GM21825 (cell line): ENCODE results near the gene DALRD3.

Experiments
- ATAC-seq: cut with Tn5 transposase; IDR thresholded peaks from one replicate; pipeline ENCODE4 v1.9.1; 2021; ENCODE audit warnings: mild to moderate bottlenecking, moderate library complexity; ENCODE audit not compliant: unreplicated experiment

Gene DALRD3, protein sequence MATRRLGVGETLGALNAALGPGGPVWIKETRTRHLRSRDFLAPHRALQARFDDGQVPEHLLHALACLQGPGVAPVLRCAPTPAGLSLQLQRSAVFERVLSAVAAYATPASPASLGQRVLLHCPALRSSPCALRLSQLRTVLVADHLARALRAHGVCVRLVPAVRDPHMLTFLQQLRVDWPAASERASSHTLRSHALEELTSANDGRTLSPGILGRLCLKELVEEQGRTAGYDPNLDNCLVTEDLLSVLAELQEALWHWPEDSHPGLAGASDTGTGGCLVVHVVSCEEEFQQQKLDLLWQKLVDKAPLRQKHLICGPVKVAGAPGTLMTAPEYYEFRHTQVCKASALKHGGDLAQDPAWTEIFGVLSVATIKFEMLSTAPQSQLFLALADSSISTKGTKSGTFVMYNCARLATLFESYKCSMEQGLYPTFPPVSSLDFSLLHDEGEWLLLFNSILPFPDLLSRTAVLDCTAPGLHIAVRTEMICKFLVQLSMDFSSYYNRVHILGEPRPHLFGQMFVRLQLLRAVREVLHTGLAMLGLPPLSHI

DNA sequence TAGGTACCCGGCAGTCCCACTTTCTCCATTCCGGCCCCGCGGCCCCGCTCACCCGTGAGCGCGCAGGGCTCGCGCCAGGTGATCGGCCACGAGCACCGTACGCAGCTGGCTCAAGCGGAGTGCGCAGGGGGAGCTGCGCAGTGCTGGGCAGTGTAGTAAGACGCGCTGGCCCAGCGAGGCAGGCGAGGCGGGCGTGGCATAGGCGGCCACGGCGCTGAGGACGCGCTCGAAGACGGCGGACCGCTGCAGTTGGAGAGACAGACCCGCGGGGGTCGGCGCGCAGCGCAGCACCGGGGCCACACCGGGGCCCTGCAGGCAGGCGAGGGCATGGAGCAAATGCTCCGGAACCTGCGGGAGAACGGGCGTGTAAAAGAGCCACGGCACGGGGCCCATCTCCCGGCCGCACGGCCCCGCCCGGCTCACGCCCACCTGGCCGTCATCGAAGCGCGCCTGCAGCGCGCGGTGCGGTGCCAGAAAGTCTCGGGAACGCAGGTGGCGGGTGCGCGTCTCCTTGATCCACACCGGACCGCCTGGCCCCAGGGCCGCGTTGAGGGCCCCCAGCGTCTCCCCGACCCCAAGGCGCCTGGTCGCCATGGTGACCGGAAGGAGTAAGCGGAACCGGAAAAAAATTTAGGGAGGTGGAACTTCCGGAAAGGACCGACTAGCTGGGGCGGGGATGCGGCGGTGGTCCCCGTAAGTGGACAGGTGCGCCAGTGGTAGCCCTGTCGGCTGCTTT, at the start of gene DALRD3:
Gene DALRD3 (minus strand): TSS at position 610 of the 736 bp plus-strand sequence. CDS start 16 bp downstream, at position 594.
- ATAC-seq = no peak

DNA sequence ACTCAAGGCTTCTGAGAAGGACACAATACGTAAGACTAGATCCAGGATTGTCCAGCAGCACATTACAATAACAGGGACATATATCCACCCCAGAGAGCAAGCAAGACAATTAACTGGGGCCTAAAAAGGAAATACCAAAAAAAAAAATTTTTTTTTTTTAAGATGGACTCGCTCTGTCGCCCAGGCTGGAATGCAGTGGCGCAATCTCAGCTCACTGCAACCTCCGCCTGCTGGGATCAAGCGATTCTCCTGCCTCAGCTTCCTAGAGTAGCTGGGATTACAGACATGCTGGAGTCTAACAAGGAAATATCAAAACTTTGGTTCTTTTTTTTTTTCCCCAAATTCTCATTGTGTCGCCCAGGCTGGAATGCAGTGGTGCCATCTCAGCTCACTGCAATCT, 39.6 kb upstream of the DALRD3 start:
- no peak for ATAC-seq

DNA sequence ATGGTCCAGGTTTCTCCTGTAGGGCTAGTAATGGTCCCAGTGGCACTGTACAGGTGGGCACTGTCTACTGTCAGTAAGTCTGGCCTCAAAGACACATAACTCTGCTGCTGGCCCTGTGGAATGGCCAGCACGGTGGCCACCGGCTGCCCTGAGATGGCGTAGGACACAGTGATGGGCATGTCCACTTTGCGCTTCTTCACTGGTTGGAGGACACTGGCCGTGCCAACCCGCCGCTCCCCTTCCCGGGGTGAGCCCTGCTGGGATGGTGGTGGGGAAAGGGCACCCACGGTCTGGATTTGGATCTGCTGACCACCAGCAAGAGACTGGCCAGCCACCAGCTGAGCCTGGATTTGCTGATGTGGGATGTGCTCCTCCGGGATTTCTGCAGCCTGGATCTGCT, 38.9 kb upstream of the DALRD3 start:
- ATAC-seq = no peak

DNA sequence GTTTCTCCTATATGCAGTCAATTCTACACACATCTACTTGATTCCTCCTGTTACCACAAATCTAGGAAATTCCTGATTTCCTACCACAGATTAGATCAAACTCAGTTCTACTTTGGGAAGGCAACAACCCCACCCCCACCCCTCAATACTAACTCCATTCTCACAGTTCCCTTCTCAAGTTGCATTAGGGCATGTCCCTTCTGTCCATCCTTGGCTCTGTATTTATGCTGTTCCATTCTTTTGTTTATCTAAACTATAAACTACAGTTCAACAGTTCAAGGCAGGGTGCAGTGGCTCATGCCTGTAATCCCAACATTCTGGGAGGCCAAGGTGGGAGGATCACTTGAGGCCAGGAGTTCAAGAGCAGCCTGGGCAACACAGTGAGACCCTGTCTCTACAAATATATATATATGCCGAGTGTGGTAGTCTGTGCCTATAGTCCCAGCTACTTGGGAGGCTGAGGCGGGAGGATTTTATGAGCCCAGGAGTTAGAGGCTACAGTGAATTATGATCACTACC, 36.0 kb upstream of the DALRD3 start:
- no peak for ATAC-seq

DNA sequence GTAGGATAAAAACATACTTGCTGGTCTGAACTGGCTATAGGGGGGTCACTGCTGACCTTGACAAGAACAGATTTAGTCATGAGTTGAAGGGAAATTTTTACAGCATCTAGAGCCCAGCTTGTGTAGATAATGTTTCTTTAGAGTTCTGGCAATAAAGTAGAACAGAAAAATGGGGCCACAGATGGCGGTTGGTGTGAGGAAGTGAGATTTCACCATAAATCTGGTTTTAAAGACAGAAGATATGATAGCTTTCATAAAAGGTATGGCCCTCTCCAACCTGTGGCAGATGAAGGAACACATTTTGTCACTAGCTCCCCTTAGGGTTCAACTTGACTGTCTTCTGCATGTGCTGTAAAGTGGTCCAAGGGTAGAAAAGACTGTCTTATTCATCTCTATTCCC, 35.2 kb upstream of the DALRD3 start:
- ATAC-seq = no peak

DNA sequence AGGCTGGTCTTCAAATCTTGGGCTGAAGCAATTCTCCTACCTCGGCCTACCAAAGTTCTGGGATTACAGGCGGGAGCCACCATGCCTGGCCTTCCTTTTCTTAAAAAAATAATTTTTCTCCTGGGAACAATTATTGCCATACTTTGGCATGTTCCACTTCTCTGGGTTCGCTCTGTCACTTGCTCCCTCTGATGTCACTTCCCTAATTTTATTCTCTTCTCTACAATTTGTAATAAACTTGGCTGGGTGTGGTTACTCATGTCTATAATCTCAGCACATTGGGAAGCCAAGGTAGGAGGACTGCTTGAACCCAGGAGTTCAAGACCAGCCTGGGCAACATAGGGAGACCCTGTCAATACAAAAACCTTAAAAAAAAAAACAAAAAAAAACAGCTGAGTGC, 16.9 kb upstream of the DALRD3 start:
- no peak for ATAC-seq

DNA sequence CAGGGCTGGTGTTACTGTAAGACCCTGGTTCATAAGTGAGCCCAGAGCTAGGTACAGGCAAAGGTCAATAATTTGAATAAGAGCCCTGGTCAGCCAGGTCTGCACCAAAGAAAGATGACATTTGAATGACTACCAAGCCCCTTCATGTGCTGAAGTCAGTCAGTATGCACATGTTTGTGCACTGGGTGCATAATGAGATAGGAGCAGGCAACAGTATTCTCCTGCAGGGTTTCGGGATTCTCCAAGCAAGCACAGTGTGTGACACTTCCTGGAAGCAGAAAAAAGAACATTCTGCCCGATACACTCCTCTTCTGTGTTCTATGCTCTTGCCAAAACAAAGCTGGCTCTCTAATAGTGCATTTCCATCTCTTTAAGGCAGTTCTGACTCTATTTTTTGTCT, 16.3 kb upstream of the DALRD3 start:
- ATAC-seq = no peak

DNA sequence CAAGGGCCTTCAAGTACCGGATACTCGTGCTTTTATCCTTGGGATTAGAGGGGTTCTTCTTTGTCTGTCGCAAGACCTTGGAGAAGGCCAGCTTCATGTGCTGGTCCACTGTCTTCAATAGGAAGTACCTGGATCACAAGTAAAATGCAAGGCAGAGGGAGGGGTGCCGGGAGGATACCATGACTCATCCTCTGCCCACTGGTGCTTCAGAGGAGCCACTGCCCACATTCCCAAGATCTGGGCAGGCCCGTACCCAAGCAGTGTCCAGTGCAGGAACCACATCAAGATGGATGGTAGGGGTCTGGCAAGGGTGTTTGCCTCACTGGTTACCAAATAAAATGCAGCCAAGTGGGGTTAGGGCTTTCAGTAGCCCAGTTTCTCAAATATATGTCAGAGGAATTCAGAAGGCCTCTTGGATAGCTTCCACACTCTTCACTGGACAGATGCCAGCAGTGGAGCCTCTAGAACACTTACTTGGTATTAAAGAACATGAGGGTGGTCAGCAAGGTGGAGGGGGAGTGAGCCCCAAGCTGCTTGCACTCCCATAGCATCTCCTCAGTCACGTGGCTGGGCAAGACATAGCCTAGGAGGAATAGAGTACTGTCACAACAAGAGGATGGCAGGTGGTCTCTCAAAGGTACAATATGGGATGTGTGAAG, 14.4 kb upstream of the DALRD3 start:
- ATAC-seq = no peak

DNA sequence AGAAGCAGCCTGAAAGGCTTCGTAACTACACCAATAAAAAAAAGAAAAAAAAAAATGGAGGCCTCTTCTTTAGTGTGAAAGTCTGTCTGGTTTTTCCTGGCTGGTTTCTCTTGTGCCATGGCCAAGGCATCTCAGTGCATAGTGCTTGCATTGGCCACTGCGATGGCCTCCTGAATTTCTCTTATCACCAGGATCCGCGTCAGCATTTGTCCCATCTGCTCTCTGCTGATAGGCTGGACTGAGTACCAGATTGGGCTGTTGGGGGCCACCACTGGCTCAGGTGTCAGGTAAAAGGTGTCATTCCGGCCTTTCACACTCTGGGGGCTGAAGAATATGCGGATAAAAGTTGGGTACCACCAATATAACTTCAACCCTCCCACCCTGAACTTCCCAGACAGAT, 11.9 kb upstream of the DALRD3 start:
- no peak for ATAC-seq

DNA sequence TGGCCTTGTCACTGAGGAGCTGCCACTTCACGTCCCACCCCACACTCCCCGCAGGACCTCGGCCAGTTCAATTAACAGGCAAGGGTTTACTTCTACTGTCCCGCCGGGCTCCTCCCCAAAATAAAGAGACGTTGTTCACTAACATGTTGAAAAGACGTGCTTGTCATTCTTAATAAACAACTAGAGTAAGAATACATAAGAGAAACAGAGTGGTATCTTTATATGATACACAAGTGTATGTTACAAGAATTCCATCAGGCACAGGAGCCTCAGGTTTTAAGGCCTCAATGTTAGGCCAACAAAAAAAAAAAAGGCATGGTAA, 11.1 kb upstream of the DALRD3 start:
- ATAC-seq = no peak

DNA sequence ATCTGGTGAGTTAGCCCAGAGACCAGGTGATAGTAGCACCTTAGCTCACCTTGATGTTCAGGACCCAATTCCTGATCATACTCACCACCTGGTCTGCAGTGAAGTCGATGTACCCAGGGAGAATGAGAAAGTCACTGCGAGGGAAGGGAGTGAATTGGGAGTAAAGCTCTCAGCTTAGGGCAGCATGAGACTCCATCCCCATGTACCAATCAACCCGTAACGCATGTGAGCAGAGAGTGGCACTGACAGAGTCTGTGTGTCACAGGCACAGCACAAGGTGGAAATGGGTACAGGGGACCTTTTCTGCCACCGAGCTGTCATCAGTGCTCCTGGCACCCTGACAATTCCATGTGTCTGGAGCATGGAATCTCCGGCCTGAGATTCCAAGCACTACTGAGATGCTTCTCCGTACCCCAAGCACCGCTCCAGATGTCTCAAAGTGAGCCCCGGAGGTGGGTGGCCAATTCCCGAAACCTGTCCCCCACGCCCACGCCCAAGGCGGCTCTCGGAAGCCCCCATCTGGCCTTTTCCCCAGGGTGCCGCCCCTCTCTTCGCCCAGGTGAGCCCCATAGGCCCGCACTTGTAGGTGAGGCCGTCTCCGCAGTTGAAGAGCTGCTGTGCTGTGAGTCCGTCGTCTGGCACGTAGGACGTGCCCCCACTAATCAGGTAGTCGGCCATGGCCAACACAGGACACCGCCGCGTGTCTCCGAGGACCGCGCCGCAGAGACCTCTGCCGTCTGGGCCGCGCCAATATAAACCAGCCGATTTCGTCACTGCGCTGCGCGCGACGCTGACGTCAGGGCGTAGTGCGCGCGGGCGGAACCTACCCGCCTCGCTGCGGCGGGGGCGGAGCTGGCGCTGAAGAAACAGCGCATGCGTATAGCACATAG, 10.5 kb upstream of the DALRD3 start, which contains the start of gene IMPDH2:
Gene IMPDH2 (minus strand): TSS at position 726 of the 890 bp plus-strand sequence. CDS start 48 bp downstream, at position 678.
- peak; percentile 80 for ATAC-seq

DNA sequence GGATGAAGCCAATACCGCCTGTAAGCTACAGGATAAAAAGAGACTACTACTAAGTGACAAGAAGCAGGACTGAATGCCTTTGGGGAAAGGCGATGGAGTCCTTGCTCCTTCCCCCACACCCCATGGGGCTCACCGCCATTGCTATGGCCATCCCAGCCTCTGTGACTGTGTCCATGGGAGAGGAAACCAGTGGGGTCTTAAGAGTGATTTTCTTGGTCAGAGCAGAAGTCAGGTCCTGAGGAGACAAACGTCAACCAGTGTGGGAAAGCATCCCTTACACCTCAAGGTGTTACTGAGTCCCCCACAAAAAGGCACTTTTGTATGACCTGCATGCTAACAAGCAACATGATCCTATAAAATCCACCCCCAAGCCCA, 9.9 kb upstream of the DALRD3 start:
- ATAC-seq = no peak

DNA sequence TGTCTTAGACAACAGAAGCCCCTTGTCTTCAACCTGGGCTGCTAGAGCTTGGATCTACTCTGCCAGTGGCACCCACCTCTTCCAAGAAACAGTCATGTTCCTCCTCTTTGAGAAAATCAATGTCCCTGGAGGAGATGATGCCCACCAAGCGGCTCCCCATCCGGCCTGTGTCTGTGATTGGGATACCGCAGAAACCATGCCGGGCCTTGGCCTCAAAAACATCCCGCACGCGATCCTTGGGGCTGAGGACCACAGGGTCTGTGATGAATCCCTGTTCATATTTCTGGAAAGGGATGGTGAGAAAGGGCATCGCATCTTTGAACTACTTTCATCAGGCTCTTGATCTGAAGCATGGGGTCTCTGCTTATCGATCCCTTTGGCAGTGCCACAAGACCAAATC, 9.3 kb upstream of the DALRD3 start:
- ATAC-seq = no peak

DNA sequence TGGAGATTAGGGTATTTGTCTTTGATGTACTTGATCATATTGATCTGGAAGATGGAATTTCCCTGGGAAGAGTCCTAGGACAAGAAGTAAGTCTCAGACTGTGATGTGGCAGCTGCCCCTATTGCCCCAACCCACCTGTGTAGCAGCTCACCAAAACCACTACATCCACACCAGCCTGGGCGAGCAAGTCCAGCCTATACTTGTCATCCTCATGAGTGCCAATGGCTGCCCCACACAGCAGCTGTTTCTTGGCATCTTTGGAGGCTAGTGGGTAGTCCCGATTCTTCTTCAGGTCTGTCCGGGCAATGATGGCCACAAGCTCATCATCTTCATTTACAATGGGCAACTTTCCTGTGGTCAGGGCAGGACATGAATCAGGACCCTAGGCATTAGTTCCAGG, 8.2 kb upstream of the DALRD3 start:
- no peak for ATAC-seq

DNA sequence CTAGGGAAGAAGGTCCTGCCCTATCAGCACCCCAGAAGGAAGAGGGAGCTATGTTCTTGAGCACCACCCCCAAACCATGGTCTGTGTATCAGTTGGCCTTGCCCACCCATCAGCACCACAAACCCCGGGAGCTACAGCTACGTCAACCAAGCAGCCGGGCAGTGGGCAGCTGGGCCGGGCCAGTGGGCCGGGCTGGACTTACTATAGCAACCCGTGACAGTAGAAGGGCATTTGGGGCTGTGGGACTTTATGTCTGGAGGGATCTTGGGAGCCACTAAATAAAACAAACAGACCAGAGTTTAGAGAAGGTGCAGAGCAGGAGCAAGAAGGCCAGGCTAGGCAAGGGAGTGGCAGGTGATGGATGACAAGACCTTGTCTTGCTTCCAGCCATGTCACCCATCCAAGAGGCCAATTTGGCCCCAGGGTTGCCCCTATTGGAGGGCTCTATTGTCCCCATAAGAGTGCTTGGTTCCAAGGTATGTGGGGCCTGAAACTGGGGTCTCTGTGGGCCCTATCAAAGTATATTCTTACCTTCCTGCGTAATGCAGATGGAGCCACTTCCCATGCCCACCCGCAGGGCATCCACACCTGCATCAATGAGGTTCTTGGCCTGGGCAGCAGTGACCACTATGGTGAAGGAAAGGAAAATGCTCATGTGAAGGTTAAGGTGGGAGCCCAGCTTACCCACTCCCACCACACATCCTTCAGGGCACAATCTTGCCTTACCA, 7.6 kb upstream of the DALRD3 start:
- ATAC-seq = no peak

DNA sequence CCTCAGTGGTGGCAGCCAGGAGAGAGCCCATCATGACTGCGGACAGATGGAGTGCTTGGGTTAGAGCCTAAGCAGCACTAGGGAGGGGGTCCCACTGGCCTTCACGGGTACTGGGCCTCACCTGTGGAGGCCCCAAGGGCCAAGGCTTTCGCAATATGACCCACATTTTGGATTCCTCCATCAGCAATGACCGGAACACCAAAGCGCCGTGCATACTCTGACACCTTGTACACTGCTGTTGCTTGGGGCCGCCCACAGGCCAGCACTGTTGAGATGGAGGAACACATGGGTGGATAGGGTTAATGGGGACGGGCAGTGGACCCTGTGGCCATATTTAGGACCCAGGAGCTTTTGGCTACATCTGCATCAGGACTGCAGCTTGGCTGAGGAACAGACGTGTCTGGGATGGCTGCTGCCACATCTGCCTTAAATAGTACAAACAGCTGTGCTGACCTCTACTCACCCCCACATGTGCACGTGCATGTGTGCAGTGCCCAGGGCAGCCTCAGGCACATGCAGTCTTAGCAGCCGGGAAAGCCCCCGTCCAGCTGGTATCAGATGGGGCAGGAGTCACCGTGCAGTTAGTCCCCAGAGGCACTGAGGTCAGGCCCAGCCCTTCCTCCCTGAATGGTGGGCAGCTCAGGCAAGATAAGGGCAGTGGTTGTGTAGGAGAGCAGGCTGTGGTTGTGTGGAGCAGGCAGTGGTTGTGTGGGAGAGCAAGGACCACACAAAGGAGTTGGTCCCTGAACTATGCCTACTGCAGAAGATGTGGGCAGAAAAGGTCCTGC, 6.8 kb upstream of the DALRD3 start:
- ATAC-seq = no peak

DNA sequence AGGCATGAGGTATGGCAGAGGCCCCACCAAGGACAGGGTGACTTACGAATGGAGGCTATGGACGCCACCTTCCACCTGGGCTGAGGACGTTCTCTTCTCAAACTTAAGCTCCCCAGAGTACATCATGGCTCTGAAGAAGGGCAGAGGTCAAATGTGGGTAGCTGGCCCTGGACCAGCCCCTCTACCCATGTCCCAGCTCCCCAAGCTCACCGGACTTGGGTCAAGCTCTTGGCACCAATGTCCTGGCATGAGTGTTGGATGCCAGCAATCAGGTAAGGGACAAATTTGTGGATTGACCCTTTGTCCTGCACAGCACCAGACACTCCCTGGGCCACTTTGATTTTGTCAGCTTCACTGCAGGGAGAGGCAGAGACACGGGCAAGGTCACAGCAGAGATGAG, 6.1 kb upstream of the DALRD3 start:
- no peak for ATAC-seq

DNA sequence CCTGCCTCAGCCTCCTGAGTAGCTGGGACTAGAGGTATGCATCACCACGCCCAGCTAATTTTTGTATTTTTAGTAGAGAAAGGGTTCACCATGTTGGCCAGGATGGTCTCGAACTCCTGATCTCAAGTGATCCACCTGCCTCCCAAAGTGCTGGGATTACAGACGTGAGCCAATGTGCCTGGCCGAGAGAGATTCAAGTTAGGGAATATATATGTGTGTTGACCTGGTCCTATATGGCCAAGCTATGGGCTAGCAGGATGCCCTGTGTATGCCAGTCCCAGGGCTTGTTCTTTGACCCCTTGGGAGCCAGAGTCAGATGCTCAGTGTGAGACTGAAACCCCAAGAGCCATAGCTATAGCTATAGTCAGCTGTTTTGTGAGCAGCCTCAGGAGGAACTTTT, 5.4 kb upstream of the DALRD3 start:
- no peak for ATAC-seq

DNA sequence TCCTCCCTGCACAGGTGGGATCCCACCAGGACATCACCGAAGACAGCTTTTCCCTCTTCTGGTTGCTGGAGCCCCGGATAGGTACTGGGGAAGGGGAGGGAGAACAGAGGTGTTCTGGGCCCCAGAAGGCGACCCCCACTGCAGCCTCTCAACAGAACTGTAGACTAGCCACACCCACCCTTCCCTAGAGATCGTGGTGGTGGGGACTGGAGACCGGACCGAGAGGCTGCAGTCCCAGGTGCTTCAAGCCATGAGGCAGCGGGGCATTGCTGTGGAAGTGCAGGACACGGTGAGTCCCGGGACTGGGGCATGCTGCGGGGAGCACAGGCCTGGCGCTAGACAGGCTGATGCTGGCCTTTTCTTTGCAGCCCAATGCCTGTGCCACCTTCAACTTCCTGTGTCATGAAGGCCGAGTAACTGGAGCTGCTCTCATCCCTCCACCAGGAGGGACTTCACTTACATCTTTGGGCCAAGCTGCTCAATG, 4.3 kb upstream of the DALRD3 start:
- ATAC-seq = no peak
